Calu3 (cell line): ENCODE data around the gene SLC35G4. TPM values are rescaled to one million over a fixed set of nuclear protein-coding genes. Genes with fewer than 3 reads are reported as not detected.

Experiments
- BruUV-seq: library from RNA; stranded (reverse); fragments of 400-500 nt; replicated peaks from 2 replicates; lab custom pipeline; 2021; lab: Mats Ljungman, UMichigan
- CTCF ChIA-PET: fragments of 300-600 bp; sonication (Branson Sonifier 250); formaldehyde crosslinking; loops from one replicate; lab custom pipeline; 2022; ENCODE audit warnings: antibody characterized with exemption; lab: Charles Lee
- DNase-seq: peaks from one replicate; pipeline ENCODE4 v3.0.0; 2022
- H3K27ac Mint-ChIP-seq: one replicate; pipeline ENCODE4 v1.8.0; 2022; ENCODE audit warnings: mixed read lengths; ENCODE audit not compliant: unreplicated experiment
- H3K27me3 Mint-ChIP-seq: one replicate; pipeline ENCODE4 v1.8.0; 2022; ENCODE audit warnings: mixed read lengths; ENCODE audit not compliant: unreplicated experiment
- H3K36me3 Mint-ChIP-seq: one replicate; pipeline ENCODE4 v1.8.0; 2022; ENCODE audit warnings: mild to moderate bottlenecking, moderate library complexity, mixed read lengths; ENCODE audit not compliant: insufficient read depth, unreplicated experiment
- H3K4me1 Mint-ChIP-seq: one replicate; pipeline ENCODE4 v1.8.0; 2022; ENCODE audit warnings: mild to moderate bottlenecking, low read depth, mixed read lengths; ENCODE audit not compliant: unreplicated experiment
- H3K4me3 Mint-ChIP-seq: one replicate; pipeline ENCODE4 v1.8.0; 2022; ENCODE audit warnings: mild to moderate bottlenecking, low read depth, moderate library complexity, mixed read lengths; ENCODE audit not compliant: unreplicated experiment
- H3K9me3 Mint-ChIP-seq: one replicate; pipeline ENCODE4 v1.8.0; 2022; ENCODE audit warnings: low read depth, mixed read lengths; ENCODE audit not compliant: unreplicated experiment
- CTCF ChIP-seq: fragments of 200-600 bp; IDR thresholded peaks from one replicate; pipeline ENCODE4 v1.8.0; 2022; ENCODE audit warnings: antibody characterized with exemption; ENCODE audit not compliant: unreplicated experiment
- intact Hi-C: fragments of 100-400 bp; cut with micrococcal nuclease; formaldehyde crosslinking; loops from one replicate; pipeline ENCODE4 v1.10.0; 2022; ENCODE audit not compliant: unreplicated experiment
- total RNA-seq: library from RNA; stranded (reverse); gene quantifications from 2 replicates; pipeline ENCODE4 v1.2.3, GENCODE V29; 2022

The SLC35G4 gene
- total RNA-seq, 1 experiment from 2014 or later, result not detected

GRCh38 chr18:11585596-11585995 is 23.8 kb upstream of the SLC35G4 start:
- BruUV-seq, result no TSS peak
- no peak for TF ChIP-seq CTCF
- H3K27ac Mint-ChIP-seq, result no peak overlapping the region
- H3K9me3 Mint-ChIP-seq, result peaks cover 2% of the 10 kb centered on the region
- peaks cover 81% of the 10 kb centered on the region for H3K27me3 Mint-ChIP-seq
- no peak for DNase-seq
- H3K36me3 Mint-ChIP-seq, result no peaks in the 10 kb centered on the region
- intact Hi-C loops, result no loop called here
- no peaks in the 10 kb centered on the region for H3K4me1 Mint-ChIP-seq
- H3K4me3 Mint-ChIP-seq, result no peak overlapping the region
- CTCF ChIA-PET, result interaction anchor here (0.6 kb wide), 1 partner anchor 292 kb away, joined by 7 read pairs; no protein-coding TSS in a partner anchor

- intact Hi-C loops, result no loop called here
- no peak for TF ChIP-seq CTCF
- Mint-ChIP-seq H3K4me3 (no peak overlapping the region), H3K36me3 (no peaks in the 10 kb centered on the region), H3K27me3 (peaks cover 81% of the 10 kb centered on the region), H3K9me3 (peaks cover 2% of the 10 kb centered on the region), H3K27ac (no peak overlapping the region), H3K4me1 (no peaks in the 10 kb centered on the region)
- DNase-seq, result no peak
- BruUV-seq, result no TSS peak
- CTCF ChIA-PET, result no interaction called here
These were observed 22.5 kb upstream of the SLC35G4 start for GRCh38 chr18:11586896-11587295.

GRCh38 chr18:11587432-11587831 is 22.0 kb upstream of the SLC35G4 start:
- Mint-ChIP-seq H3K27me3 (peaks cover 81% of the 10 kb centered on the region), H3K9me3 (peaks cover 2% of the 10 kb centered on the region), H3K4me1 (no peaks in the 10 kb centered on the region), H3K4me3 (no peak overlapping the region), H3K36me3 (no peaks in the 10 kb centered on the region), H3K27ac (no peak overlapping the region)
- no peak for TF ChIP-seq CTCF
- CTCF ChIA-PET, result no interaction called here
- intact Hi-C loops, result no loop called here
- no peak for DNase-seq
- BruUV-seq, result no TSS peak

- intact Hi-C loops, result no loop called here
- Mint-ChIP-seq H3K4me1 (no peaks in the 10 kb centered on the region), H3K36me3 (no peaks in the 10 kb centered on the region), H3K27ac (no peak overlapping the region), H3K9me3 (peaks cover 2% of the 10 kb centered on the region), H3K27me3 (peaks cover 80% of the 10 kb centered on the region), H3K4me3 (no peak overlapping the region)
- TF ChIP-seq CTCF, result no peak
- BruUV-seq, result no TSS peak
- no peak for DNase-seq
- CTCF ChIA-PET, result no interaction called here
These were observed 21.6 kb upstream of the SLC35G4 start for GRCh38 chr18:11587846-11588245.
